Bone marrow (tissue), 2 donors: Measurements from ENCODE around the gene IQCE.
A peak's percentile ranks its signal among the peaks of the same experiment; 100 is the strongest.

ENCODE experiments used
- DNase-seq, 2 donors: peaks; one replicate each; lab custom pipeline; 2025; lab: John Stamatoyannopoulos, UW

Gene IQCE

DNA sequence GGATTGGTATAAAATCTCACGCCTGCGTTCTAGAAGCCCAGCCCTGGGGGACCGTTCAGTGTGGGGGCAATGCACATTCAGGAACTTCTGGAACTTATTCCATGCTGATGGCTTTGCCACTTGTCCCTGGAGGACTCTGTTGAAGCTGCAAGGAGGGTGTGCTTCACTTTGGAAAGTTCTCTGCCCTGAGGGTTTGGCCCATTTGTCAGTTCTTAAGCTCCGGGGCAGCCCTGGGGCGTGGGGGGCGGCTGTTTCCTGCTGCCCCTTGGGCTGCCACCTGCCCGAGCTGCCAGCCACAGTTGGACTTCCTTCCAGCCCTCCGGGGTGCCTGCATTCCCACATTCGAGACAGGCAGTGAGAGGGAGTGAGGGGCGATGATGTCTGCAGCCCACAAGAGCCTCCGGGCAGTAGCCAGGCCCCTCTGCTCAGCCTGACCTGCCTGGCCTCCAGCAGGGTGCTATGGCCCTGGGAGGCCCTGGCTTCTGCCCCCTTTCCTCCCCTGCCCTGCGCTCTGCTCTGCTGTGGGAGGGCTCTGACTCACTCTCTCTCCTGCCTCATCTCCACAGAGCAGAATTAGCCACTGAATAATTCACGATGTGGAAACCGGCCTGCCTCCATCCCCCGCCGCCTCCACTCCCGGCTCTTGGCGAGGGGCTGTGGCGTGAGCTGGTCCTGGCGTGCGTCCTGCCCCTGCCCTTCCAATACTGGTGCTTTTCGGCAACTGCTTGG is 74.9 kb downstream of the IQCE start:
- DNase-seq, result peak; percentile 56 to 57

DNA sequence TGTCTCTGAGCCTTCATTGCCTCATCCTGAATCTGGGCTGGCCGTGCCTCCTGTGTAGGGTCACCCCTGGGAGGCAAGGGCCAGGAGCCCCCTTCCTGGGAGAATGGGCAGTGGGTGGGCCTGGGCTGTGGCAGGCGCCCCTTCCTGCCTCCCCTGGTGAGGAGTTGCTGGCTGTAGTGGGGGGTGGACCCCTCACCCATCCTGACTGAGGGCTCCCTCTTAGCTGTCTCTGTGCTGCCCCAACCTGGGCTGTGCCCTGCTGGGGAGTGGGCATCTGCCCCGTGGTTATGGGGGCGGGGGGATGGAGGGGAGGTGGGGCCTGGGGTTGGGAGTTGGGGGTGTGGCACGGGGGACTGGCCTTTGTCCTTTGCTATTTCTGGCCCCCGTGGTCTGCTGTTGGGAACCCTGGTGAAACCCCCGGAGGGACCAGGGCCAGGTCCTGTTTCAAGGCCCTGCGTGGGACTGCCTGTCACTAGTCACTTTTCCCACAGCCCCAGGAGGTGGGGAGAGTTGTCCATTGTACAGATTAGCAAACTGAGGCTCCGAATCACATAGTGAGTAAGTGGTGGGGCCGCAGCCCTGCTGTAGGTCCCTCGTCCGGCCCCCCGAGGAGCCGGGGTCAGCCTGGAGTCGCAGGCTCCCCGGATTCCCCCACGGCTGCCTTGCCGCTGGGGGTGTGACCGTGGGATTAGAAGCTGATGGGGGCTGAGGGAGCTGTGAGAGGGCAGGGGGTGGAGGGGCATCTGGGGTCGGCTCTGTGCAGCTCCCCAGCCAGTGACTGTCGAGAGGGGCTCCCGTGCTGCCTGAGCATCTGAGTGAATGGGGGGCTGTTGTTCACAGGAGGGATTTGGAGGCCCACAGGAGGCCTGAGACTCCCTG is 75.7 kb downstream of the IQCE start:
- DNase-seq, result no peak

DNA sequence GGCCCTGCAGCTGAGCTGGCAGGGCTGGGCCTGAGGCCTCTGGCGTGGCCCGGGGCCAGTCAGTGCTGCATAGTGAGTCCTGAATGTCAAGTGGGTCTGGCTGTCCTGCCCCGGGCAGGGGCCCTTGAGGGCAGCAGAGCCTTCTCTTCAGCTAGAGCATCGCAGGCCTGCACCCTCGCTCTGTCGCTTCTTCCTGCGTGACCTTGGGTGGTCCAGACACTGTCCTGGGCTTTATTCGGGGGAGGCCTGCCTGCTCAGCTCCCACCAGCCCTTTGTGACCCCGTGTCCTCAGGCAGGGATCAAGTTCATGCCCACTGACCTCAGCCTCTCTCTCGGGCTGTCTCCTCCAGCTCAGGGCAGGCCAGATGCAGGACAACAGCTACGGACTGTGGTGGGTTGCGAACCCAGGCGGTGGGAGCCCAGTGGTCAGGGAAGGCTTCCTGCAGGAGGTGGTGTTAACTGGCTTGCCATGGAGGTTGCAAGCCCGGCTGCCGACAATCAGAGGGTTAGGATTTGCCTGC is 76.4 kb downstream of the IQCE start:
- no peak for DNase-seq

DNA sequence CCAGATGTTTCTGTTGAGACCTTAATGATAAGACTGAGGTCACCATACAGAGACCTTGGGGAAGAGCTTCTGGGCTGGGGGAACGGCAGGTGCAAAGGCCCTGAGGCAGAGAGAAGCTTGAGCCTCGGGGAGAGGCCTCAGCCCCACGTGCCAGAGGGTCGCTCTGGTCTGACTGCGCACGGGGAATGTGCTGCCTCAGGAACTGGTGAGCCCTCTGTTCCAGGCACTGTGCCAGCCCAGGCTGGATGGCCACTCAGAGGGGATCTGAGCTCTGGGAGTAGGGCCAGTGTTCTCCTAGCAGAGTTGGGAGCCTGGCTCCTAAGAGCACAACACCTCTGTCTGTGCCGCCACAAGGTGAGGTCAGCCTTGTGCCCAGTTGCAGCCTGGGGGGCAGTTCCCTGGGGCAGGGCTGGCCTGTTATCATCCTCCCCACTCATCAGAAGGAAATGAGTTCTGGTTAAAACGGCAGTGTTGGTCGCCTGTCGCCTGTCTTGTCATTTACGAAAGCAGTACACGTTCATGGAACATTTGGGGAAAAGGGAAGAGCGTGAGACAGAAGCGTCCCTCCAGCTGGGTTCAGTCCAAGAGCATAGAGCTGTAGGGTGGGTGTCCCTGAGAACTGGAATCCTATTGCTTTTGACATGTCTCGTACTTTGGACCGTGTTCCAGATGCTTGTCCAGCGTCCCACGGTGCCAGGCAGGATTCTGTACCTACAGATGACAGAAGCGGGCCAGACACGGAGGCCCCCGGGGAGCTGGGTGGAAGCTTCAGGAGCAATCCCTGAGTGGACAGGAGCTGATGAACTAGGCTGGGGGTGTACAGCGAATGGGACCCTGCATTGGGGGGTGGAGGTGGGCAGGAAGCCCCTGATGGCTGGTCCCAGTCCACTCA is 77.3 kb downstream of the IQCE start:
- DNase-seq, result no peak

DNA sequence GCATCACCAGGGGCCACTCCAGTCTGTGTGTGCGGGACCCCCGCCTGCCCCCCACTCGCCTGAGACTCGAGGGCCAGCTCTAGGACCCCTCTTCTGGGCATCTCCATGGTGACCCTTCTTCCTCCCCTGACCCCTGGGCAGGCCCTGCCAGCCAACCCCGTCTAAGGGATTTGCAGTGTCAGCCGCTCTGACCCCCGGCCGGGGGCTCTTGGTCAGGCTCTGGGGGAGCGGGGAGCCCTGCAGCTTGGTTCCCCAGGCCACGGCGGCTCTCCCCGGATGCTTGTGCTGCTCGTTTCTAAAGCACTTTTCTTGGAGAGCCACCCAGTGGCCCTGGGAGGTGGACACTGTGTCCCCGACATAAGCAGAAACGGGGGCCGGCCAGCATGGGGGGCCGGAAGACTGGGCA is 78.3 kb downstream of the IQCE start:
- no peak for DNase-seq

DNA sequence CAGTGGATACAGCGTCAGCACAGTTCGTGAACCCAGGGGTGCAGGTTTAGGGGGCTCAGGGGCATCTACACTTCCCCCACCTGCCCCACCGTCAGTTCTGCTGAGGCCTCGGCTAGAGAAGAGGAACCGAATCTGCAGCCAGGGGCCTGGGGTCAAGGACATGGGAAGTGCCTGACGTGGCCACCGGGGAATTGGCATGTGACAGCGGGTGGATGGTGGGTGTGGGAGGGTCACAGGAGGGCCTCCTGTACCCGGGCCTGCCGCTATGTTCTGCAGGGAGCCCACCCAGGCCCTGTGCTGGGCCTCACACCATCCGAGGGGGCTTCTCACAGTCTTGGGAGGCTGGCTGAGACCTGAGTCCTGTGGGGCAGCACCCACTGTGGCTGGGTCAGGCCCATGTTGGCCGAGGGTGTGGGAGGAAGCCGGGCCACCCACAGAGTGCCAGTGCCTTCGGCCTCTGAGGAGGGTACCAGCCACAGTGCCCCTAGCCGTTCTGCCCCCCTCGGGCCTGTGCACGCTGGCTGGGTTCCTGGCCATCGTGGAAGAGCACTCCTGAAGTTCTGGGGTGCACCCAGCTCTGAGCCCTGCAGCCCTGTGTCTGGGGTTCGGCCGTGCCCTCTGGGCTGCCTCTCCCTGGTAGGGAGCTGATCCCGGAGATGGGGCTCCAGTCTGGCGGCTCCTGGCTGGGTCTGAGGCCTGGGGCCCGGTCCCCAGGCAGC is 78.9 kb downstream of the IQCE start:
- DNase-seq, result peak in 1 of 2 donors; percentile 53

DNA sequence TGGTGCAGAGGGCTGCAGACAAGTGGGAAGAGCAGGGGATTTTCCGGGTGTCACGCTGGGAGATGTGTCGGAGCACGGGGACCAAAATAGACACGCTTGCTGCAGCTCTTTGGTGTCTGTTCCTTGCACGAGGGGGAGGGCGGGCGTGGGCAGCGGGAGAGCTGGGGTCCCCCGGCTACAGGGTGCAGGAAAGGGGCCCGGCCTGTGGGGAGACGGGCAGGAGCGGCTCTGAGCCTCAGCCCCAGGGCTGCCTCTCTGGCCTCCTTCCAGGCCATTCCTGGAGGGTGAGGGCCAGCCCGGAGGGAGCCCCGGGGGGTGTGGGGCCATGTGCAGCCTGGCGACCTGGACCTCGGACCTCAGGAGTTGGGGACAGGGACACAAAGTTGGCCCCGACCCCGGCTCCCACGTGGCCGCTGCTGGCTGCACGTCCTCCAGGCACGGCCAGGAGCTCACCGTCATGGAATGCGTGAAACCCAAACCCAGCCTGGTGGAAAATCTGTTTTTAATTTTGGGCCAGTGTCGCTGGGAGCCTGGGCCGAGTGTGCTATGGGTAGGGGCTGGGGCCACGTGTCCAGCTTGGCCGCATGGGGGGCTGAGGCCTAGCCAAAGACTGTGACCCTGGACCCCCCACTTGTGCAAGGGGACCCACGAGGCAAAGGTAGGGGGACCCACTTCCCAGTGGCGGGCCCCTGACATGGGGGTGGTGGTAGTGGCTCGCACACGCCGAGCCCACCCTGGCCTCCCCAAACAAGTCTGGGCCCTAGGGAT is 79.6 kb downstream of the IQCE start:
- no peak for DNase-seq

DNA sequence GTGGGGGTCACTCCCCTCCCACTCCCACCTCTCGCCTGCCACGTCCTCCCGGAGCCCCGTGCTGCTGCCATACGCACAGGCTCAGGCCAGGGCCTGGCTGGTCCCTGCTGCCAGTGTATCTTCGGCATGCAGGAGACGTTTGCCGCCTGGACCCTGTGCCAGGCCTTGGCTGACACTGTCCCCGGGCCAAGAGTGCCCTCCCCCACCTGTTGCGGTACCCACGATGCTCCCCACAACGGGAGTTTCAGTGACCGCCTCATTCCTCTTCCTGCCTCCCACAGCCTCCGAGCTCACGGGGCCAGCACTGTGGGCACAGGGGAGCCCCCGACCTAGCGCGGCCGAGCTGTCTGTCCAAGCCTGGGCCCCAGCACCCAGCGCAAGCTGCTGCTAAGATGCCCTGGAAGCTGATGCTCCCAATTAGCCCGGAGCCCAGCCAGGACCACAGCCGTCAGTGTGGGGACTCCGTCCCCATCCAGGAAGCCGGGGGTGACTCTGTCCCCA is 80.5 kb downstream of the IQCE start:
- DNase-seq, result no peak

DNA sequence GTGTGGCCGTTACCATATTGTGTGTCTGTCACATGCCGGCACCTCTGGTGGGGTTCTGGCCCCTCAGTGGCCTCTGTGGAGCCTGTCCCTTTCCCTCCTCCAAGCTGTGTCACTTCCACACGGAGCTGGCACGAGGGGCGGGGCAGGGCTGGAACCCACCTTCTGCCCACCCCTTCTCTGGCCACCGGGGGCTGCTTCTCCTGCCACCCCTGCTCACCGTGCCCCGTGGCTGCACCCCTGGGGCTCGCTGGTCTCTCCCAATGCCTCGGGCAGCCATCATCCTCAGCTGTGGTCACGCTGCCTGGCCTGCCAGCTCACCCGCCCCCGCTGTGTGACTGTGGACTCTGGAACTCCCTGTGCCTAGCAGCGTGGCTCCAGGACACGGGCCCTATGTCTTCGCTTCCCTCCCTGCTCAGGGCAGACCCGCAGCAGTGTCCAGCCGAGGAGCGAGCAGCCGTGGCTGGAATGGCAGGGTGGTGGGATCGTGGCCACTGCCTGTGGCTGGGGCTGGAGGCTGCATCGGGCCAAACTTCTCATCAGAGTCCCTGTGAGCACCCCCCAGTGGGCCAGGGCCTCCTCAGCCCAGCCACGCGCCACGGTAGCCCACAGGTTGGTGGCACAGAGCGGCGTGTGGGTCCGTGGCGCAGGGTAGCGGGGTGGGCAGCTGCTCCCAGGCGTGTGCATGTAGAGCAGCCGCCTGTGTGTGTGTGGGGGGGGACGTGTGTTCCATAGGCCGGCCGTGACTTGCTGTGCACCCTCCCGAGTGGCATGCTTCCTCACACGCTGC is 81.1 kb downstream of the IQCE start:
- no peak for DNase-seq

DNA sequence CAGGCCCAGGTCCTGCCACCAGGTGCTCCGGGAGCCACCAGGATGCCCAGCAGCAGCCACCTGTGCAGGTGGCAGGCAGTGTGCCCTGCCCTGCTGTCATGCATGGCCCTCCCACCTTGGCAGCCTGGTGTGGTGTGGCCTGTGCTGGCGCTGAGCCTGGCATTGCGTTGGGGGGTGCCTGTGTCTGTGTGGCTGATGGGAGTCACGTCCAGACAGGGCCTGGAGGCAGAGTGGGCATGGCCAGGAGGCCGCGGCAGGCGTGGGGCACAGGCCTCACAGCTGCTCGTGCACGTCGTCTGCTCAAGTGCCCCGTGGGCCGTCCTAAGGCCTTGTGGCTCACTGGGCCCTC is 81.7 kb downstream of the IQCE start:
- no peak for DNase-seq

DNA sequence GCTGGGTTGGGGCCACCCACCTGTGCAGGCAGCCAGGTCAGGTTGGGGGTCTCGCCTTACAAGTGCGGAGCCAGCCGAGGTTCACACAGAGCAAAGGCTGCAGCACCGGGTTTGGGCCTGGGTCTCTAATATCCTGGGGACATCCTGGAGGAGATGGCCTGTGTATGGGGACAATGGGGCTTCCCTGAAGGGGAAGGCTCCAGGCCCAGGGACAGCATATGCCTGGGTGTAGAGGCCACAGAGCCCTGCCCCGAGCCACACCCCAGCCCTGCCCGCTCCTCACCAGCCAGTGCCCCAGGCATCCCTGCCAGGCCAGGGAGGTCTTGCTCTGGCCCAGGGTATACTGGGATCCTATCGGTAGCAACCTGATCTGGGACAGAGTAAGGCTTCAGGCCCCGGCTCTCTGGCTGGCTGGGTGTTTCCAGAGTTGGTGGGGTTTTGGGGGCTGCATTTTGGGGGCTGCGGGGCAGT is 82.1 kb downstream of the IQCE start:
- DNase-seq, result no peak

DNA sequence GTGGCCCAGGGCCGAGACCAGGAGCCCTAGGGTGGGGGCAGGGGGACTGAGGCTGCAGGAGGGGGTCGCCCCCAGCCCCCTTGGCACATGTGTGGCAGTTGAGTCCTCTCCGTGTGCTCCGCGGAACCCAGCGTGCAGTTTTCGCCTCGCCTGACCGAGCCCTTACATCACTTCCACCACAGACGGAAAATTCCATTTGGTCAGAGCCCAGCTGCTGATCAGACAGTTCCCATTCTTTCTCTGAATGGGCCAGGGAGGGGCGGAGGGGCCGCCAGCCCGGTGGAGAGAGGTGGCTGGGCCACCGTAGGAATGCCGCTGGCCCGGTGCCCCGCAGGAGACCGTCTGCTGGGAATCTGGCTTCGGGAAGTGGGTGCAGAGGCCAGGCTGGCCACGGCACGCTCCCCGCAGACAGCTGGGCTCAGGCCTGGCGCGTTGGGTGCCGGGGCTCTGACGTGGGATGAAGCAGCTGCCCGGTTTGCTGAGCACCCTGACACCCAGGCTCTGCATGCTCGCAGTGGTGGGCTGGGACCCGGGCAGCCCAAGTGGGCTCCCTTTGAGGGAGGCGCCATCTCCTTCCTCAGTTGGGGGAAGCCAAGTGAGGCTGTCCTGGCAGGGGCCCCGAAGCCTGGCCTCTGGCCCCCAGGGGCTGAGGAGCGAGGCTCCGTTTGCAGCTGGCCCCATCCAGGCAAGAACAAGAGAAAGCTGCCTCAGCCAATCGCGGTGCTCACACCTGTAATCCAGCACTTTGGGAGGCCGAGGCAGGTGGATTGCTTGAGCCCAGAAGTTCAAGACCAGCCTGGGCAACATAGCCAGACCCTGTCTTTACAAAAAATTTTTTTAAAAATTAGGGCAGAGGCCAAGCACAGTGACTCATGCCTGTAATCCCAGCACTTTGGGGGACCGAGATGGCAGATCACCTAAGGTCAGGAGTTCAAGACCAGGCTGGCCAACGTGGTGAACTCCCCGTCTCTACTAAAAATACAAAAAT is 82.9 kb downstream of the IQCE start:
- no peak for DNase-seq

DNA sequence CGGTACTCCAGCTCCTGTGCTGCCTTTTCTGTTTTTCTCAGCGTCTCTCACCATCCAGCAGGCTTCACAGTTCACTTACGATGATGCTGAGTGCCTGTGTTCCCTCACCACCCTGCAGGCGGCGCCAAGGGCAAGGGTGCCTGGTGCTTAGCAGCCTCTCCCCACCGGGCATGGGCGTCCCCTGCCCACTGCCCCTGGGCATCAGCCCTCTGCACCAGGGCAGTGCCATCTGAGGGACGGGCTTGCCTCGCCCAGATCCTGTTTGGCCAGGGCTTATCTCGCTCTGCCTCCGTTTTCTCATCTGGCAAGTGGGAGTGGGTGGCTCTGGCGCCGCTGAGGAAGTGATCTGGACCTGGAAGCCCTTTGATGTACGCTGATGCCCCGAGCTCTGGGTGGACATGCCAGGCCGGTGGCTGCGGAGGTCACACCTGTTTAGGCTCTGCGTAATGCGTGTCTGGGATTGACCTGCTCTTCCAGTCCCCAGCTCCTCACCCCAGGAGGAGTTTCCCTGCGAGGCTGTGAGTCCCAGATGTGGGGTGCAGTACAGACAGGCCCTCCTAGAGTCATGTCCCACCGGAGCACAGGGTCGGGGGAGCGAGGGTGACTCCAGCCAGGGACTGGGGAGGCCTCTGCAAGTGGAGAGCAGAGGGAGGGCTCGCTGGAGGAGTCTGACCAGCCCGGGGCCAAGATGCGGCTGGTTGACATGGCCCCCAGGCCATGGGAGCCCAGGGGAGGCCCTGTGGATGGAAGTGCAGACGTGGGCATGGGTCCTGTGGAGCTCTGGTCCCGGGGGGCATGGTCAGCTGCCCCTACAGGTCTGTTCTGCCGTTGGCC is 84.8 kb downstream of the IQCE start:
- no peak for DNase-seq

DNA sequence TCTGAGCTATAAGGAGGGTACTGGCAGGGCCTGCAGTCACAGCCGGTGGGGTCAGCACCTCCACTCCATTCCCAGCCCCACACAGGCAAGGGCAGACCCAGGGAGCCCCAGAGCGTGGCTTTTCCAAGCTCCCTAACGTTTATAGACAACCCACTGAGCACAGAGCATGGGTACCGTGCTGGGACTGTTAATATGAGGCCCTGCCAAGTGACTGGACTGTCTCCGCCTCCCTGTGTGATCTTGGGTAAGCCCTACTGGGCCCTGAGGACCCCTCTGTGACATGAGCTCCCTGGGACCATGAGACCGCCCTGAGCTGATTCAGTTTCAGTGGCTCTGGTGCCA is 85.4 kb downstream of the IQCE start:
- no peak for DNase-seq

DNA sequence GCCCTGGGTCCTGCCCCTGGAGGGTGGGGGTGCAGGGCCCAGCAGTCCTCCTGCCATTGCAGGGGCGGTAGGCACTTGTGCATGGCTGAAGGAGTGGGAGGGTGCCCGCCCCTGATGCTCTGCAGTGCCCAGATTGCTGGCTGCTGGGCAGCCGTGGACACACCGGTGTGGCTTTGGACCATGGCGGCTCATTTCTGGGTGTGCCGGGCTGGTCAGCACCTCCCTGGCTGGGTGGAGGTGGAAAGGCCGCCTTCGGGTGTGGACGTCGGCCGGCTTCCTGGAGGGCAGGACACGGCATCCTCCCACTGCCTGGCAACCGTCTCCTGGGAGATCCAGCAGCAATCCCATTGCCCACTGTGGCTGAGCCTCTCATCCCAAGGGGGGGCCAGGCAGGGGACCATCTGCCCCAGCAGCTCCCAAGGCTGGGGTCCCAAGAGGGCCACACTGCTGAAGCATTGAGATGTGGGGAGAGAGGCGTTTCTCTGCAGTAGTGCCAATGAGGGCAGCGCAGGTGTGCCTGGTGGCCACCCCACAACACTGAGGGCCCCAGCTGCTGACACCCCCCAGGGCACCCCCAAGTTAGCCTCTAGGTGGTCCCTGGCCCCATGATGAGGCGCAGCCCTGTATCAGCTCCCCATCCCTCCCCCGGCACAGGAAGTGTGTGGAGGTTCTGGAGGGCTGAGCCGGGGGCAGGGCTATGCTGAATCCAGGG is 85.9 kb downstream of the IQCE start:
- DNase-seq, result no peak

DNA sequence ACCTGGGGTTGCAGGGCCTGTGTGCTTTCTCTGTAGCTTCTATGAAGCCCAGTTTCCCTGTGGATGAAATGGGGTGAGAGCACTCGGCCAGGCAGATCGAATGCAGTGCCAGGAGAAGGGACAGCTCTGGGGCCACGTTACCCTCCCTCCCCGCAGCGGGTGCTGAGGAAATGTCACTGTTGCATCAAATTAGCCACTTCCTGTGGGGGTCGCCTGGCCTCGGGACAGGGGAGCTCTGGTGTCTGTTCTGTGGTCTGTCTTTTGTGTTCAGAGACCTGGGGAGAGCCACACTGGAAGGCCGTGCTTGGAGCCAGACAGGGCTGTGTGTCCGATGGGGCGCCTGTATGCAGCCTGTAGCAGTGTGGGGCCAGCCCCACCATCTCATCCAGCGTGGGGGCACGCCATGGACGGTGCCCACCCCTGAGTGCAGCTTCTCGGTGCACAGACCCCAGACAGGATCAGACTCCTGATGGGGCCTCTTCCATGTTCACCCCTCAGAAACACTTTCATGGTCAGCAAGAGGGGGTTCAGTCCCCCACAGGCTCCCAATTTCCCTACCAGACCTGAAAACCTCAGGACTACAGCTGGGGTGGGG is 86.6 kb downstream of the IQCE start:
- peak; percentile 12 to 72 for DNase-seq

DNA sequence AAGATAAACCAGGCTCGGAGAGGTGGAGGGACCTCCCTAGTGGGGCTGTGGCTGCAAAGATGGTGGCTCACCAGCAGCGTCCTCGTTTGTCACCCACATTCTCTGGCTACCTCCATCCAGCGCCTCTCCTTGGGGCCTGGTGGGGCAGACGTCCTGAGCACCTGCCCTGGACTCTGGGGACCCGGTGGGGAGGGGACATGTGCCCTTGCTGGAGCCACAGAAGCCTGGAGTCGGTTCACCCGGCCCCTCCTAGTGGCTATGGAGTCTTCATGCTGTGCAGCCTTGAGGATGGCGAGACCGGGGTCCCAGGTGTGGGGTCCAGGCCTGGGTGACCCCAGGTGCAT is 87.5 kb downstream of the IQCE start:
- DNase-seq, result no peak
